HG03060 (cell line): ENCODE measurements around the gene MYO1D.

Experiments
- ATAC-seq: cut with Tn5 transposase; IDR thresholded peaks from one replicate; pipeline ENCODE4 v1.9.1; 2021; ENCODE audit warnings: low read depth, moderate number of reproducible peaks; ENCODE audit not compliant: unreplicated experiment

MYO1D gene

GRCh38 chr17:32485261-32486110 is 391.4 kb downstream of the MYO1D start:
- ATAC-seq, result no peak

DNA sequence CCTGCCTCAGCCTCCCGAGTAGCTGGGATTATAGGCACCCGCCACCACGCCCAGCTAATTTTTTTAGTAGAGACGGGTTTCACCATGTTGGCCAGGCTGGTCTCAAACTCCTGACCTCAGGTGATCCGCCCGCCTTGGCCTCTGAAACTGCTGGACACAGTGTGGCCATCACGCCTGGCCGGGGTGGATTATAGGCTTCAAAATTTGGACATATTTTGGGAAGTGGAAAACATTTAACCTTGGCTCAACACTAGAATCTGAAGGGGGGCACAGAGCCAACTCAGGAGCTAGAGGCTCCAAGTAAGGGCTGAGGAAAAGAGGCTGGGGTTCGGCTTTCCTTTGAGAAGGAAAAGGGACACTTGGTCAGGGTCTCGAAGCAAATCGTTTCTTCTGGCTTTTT is 392.3 kb downstream of the MYO1D start:
- ATAC-seq, result no peak

GRCh38 chr17:32484041-32484461 is 392.9 kb downstream of the MYO1D start:
- no peak for ATAC-seq

GRCh38 chr17:32483451-32484019 is 393.4 kb downstream of the MYO1D start:
- no peak for ATAC-seq

GRCh38 chr17:32482568-32483320 is 394.2 kb downstream of the MYO1D start:
- no peak for ATAC-seq

DNA sequence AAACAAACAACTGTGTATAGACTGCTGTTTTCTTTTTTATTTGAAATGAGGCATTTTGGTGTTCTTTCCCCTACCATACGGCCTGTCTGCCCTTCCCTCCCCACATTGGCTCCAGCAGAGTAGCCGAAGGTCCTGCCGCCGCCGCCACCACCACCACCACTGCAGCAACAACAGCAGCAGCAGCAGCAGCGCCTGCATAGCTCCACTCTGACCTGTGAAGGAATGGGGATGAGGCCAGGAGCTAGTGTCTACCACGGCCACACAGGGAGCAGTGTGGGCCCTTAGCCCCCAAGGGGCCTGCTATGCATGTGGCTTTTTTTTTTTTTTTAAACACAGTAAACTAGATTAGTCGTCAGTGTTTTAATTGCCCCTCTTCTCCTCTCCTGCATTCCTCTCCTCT is 395.7 kb downstream of the MYO1D start:
- ATAC-seq, result no peak

DNA sequence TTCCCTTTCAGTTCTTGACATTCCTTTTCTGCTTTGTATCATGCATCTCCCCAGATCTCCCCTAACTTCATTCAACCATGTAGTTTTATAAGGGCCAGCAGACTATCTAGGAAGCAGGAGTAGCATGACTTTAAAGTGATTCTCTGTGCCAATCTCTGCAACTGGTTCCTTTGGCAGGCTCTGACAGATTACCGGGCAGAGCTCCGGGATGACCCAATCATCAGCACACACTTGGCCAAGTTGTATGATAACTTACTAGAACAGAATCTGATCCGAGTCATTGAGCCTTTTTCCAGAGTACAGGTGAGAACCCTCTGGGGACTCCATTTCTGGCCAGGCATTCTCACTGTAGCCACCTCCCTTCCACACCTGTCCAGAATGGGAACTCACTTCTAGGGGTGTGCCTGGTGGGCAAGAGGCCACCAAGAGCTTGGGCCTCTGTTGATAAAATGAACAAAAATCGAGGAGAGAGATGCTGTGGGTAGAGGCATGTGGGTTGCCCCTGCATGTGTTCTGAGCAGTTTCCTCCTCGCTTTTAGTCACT is 397.8 kb downstream of the MYO1D start:
- no peak for ATAC-seq

GRCh38 chr17:32477220-32477619 is 399.7 kb downstream of the MYO1D start:
- no peak for ATAC-seq

GRCh38 chr17:32475258-32475657 is 401.7 kb downstream of the MYO1D start:
- no peak for ATAC-seq

GRCh38 chr17:32471652-32472051 is 405.3 kb downstream of the MYO1D start:
- ATAC-seq, result no peak

- no peak for ATAC-seq
Measured at GRCh38 chr17:32470405-32471167, 406.3 kb downstream of the MYO1D start.

GRCh38 chr17:32467949-32468348 is 409.0 kb downstream of the MYO1D start:
- no peak for ATAC-seq

DNA sequence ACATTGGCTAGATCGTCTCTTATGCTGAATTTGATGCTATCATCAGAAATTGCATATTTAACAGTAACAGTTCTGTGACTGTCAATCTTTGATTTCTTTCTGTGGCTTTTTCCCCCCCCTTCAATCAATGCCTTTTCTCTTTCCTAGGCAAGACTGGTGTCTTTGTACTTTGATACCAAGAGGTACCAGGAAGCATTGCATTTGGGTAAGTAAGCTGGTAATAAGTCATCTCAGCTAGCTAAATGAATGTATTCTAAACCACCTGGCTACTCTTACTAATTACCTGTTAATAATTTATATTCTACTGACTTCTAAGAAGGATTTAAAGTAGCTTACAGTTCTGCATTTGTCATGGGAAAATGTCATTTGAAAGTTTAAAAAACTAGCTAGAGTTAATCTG is 412.6 kb downstream of the MYO1D start:
- no peak for ATAC-seq

DNA sequence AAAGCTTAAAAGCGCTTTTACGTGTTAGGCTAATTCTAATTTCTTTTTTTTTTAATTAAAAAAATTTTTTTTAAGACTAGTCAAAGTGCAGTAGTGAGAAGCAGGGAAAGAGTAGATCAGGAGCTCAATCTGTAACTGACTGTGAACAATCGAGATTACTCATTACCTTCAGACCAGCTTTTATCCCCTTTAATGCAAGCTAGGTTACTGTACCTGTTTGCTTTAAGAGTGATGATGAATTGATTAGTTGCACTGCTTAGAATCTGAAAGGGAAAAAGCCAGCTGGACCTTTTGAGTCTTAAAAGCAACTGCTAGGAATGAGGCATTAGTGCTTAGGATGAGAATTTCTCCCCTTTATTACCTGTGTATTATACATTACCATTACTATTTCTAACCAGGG is 413.6 kb downstream of the MYO1D start:
- no peak for ATAC-seq

DNA sequence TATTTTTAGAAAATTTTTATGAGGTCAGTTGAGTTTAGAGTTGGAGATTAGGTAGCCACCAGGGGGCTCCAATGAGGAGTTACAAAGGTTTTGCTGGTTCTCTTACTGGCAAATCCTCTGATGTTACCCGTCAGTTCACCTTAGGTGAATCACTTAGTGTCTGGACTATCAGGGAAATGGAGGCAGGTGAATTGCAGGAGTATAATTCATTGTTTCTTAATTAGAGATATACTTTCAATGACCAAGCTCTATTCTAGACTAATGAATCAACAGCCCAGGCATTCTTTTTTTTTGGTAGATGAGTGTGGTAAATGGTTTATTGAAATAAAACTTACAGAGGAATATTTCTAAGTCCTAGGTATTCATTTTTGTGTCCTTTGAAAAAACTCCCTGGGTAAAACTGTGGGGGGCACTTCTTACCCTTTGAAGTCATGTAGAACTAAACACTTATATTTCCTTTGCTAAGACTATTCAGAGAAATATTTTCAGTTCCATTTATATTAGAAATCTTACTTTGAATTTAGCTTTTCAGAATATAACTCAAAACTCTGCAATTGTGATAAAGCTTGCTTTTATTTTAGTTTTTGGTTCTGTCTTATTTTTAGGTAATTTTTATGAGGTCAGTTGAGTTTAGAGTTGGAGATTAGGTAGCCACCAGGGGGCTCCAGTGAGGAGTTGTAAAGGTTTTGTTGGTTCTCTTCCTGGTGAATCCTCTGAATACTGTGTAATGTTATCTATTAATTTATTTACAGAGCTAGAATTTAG is 414.9 kb downstream of the MYO1D start:
- no peak for ATAC-seq

DNA sequence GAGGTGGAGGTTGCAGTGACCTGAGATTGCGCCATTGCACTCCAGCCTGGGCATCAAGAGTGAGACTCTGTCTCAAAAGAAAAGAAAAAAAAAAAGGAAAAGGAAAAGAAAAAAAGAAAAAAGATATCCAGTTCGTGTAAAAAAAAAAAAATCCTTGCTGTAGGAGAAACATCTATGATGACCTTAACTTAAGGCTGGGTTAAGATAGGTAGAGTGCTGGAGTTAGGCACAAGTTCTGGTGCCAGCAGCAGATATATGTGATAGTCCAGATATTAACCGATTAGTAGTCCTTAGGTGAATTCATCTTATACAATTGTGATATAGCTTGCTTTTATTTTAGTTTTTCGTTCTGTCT is 415.4 kb downstream of the MYO1D start:
- ATAC-seq, result no peak

GRCh38 chr17:32460054-32460453 is 416.9 kb downstream of the MYO1D start:
- no peak for ATAC-seq

DNA sequence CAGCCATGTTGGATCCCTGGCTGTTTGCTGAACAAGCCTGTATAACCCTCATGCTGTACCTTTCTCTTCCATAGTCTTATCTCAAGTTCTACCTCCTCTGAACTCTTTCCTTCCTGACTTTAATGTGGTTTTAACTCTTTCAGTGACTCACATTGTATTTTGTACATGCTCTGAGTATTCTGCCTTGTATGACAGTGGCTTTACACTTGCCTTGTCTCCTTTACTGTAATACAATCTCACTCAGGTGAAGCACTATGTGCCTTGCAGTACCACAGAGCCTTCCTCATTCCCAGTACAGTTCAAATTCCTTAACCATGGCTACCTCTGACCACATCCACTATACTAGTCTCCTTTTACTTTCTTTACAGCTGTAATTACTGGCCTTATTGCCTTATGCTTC is 418.6 kb downstream of the MYO1D start:
- ATAC-seq, result no peak

GRCh38 chr17:32453370-32453769 is 423.6 kb downstream of the MYO1D start:
- ATAC-seq, result no peak

DNA sequence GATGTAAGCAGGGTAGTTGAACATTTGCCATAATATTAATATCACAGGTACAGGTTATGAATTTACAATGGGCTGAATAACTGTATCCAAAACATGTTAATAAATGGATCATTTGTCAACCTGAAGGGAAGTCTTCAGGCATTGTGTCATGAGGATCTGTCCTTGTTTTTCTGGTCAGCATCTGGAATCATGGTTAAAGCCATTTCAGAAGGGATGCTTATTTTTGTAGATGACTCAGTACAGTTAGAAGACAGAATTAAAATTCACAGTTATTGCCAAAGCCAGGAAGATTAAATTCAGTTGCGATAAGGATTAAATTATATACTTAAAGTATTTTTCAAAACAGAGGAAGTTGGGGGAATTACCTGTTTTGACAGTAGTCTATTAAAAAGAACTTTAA is 424.6 kb downstream of the MYO1D start:
- ATAC-seq, result no peak
